Measurements from ENCODE around the gene SCNM1. TPM values are rescaled to one million over a fixed set of nuclear protein-coding genes. Genes with fewer than 3 reads are reported as not detected.
"Not testable (repeated sequence)": the region's sequence is repeated elsewhere in the genome, so short reads cannot be mapped to it uniquely, and the experiment has no call there.

SCNM1 gene
- polyA plus RNA-seq, 1 donor from 2014 or later, result 106 TPM

DNA sequence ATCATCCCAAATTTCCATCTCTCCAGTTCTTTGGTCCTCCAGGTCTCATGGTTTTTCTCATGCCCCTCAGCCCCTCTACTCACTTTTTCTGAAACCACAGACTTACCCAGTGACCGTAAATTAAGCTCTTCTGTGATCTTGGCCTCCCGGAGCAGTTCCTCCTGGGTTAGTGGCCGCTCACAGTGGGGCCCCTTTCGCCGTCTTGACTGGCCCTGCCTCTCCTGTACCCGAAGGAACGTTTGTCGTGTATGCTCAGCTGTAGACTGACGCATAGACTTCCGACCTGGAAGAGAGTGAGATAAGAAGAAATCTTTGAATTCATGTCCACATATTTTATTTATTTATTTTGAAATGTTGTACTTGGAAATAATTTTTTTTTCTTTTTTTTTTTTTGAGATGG is 18.3 kb downstream of the SCNM1 start:
- Histone ChIP-seq H3K36me3 (ENCODE audit: insufficient read depth, low read length) (no peaks in the 10 kb centered on the region), H3F3A (ENCODE audit: insufficient read depth, low read length, poor library complexity, severe bottlenecking) (no peaks in the 10 kb centered on the region)
- TF ChIP-seq SMC3 (conservative IDR thresholded peaks at IDR 0.05; ENCODE audit: poor library complexity) (no peak), CTCF (IDR thresholded peaks at IDR 0.05; ENCODE audit: poor library complexity, severe bottlenecking) (no peak), TAF1 (IDR thresholded peaks at IDR 0.05; ENCODE audit: low read depth) (no peak), EP300 (conservative IDR thresholded peaks at IDR 0.05; ENCODE audit: poor library complexity, severe bottlenecking) (no peak), POLR2AphosphoS5 (IDR thresholded peaks at IDR 0.05) (no peak), EZH2 (IDR thresholded peaks at IDR 0.05; ENCODE audit: borderline replicate concordance, insufficient read depth, low read length, poor library complexity, severe bottlenecking) (no peak), REST (IDR thresholded peaks at IDR 0.05; ENCODE audit: borderline replicate concordance) (no peak), MXI1 (conservative IDR thresholded peaks at IDR 0.05; ENCODE audit: poor library complexity, severe bottlenecking) (no peak), RAD21 (conservative IDR thresholded peaks at IDR 0.05) (no peak)

GRCh38 chr1:151187205-151187604 is 21.3 kb downstream of the SCNM1 start:
- no peak overlapping the region for H3K27ac ChIP-seq (ENCODE audit: low read length)
- H3F3A ChIP-seq (ENCODE audit: insufficient read depth, low read length, poor library complexity, severe bottlenecking), result no peaks in the 10 kb centered on the region
- TF ChIP-seq MXI1 (conservative IDR thresholded peaks at IDR 0.05; ENCODE audit: poor library complexity, severe bottlenecking), result no peak
- no peak for TF ChIP-seq RAD21 (conservative IDR thresholded peaks at IDR 0.05)
- no peak for TF ChIP-seq EZH2 (IDR thresholded peaks at IDR 0.05; ENCODE audit: borderline replicate concordance, insufficient read depth, low read length, poor library complexity, severe bottlenecking)
- no peak for TF ChIP-seq POLR2AphosphoS5 (IDR thresholded peaks at IDR 0.05)
- TF ChIP-seq CTCF (IDR thresholded peaks at IDR 0.05; ENCODE audit: poor library complexity, severe bottlenecking), result no peak
- TF ChIP-seq TAF1 (IDR thresholded peaks at IDR 0.05; ENCODE audit: low read depth), result no peak
- no peak for TF ChIP-seq SMC3 (conservative IDR thresholded peaks at IDR 0.05; ENCODE audit: poor library complexity)
- TF ChIP-seq REST (IDR thresholded peaks at IDR 0.05; ENCODE audit: borderline replicate concordance), result no peak
- no peak for TF ChIP-seq EP300 (conservative IDR thresholded peaks at IDR 0.05; ENCODE audit: poor library complexity, severe bottlenecking)
- H3K79me2 ChIP-seq (replicated peaks; ENCODE audit: insufficient read depth, low read length), result peaks cover 28% of the 10 kb centered on the region
- H3K9me2 ChIP-seq (ENCODE audit: insufficient read depth, low read length), result no peaks in the 10 kb centered on the region
- no peaks in the 10 kb centered on the region for H4K20me1 ChIP-seq (ENCODE audit: insufficient read depth)
- no peak overlapping the region for H3K9ac ChIP-seq (ENCODE audit: low read length)
- H2AFZ ChIP-seq (ENCODE audit: low read depth, low read length), result no peak overlapping the region
- no peaks in the 10 kb centered on the region for H3K27me3 ChIP-seq (ENCODE audit: insufficient read depth, low read depth, low read length)
- no peaks in the 10 kb centered on the region for H3K36me3 ChIP-seq (ENCODE audit: insufficient read depth, low read length)
- H3K4me2 ChIP-seq (ENCODE audit: low read length), result no peak overlapping the region
- H3K4me3 ChIP-seq (ENCODE audit: low read length), result no peak overlapping the region
- H3K9me3 ChIP-seq (ENCODE audit: low read length), result no peaks in the 10 kb centered on the region

More for the DNA sequence above, 18.3 kb downstream of the SCNM1 start:
- no peak overlapping the region for H3K4me2 ChIP-seq (ENCODE audit: low read length)
- H3K27ac ChIP-seq (ENCODE audit: low read length), result no peak overlapping the region
- H3K4me3 ChIP-seq (ENCODE audit: low read length), result no peak overlapping the region
- peaks cover 25% of the 10 kb centered on the region for H3K79me2 ChIP-seq (replicated peaks; ENCODE audit: insufficient read depth, low read length)
- H2AFZ ChIP-seq (ENCODE audit: low read depth, low read length), result no peak overlapping the region
- no peaks in the 10 kb centered on the region for H3K9me2 ChIP-seq (ENCODE audit: insufficient read depth, low read length)
- no peaks in the 10 kb centered on the region for H3K27me3 ChIP-seq (ENCODE audit: insufficient read depth, low read depth, low read length)
- H4K20me1 ChIP-seq (ENCODE audit: insufficient read depth), result no peaks in the 10 kb centered on the region
- H3K9ac ChIP-seq (ENCODE audit: low read length), result no peak overlapping the region
- H3K9me3 ChIP-seq (ENCODE audit: low read length), result no peaks in the 10 kb centered on the region

DNA sequence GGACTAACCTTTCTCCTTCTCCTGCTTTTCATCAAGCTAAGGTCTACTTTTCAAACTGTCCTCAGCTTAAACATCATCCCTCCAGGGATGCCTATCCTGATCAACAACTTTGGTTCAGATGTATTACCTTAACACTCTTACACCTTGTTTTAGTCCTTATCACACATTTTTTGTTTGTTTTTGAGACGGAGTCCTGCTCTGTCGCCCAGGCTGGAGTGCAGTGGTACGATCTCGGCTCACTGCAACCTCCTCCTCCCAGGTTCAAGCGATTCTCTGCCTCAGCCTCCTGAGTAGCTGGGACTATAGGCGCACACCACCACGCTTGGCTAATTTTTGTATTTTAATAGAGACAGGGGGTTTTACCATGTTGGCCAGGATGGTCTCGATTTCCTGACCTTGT is 22.7 kb downstream of the SCNM1 start:
- Histone ChIP-seq H3K79me2 (replicated peaks; ENCODE audit: insufficient read depth, low read length) (peaks cover 28% of the 10 kb centered on the region), H3K4me2 (ENCODE audit: low read length) (peak overlapping the region; percentile 83), H3K4me3 (ENCODE audit: low read length) (peak overlapping the region; percentile 70), H3K9ac (ENCODE audit: low read length) (peak overlapping the region; percentile 87)
- H3K27ac ChIP-seq (ENCODE audit: low read length); H3F3A ChIP-seq (ENCODE audit: insufficient read depth, low read length, poor library complexity, severe bottlenecking); H3K9me3 ChIP-seq (ENCODE audit: low read length); H3K36me3 ChIP-seq (ENCODE audit: insufficient read depth, low read length); H2AFZ ChIP-seq (ENCODE audit: low read depth, low read length); H4K20me1 ChIP-seq (ENCODE audit: insufficient read depth); H3K27me3 ChIP-seq (ENCODE audit: insufficient read depth, low read depth, low read length); H3K9me2 ChIP-seq (ENCODE audit: insufficient read depth, low read length): not testable (repeated sequence)

Data from neural cell (in vitro differentiated cells).